ENCODE results near the gene MAP4K2. TPM values are rescaled to one million over a fixed set of nuclear protein-coding genes. Genes with fewer than 3 reads are reported as not detected.

The MAP4K2 gene
- total RNA-seq, 1 donor from 2014 or later: 40.6 TPM

DNA sequence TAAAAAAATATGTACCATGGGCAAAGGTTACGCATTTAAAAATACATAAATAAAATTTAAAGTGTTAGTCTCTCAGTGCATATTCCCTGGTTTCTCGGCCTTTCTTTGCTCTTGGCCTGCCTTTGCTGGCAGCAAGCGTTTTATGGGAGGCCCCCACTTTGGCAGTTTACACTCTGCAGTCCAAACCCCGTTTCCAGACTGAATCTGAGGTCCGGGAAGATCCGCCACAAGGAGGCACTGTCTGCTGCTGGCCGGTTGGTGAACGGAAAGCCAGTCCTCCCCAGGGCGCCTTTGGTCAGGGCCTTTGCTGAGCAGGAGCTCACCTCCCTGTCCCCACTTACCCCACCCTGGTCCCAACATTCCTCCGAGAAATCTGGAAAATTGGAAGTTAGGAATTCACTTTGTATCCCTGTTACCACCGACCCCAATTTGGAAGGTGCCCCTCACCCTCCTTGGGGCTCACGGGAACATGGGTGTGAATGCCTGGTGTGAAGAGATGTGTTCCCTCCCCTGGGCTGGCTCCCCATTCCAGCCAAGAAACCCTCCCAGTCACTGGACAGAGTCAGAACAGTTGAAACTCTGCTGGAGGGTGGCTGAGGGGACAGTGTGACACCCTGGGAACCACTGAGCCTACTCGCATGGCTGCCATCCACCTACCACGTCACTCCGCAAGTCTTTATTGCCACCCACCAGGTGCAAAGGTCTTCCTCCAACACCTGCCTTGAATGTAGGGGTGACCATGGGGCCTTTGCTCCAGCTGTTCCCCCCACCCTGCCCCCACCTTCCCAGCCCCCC, 15.3 kb downstream of the MAP4K2 start:
- Histone ChIP-seq H3K27me3 (ENCODE audit: control insufficient read depth, insufficient read depth, low read length) (no peaks in the 10 kb centered on the region), H3K36me3 (ENCODE audit: control insufficient read depth, insufficient read depth, low read length) (no peaks in the 10 kb centered on the region), H3K4me3 (ENCODE audit: low read depth, low read length) (no peak overlapping the region)
- TF ChIP-seq, protein P1, sequence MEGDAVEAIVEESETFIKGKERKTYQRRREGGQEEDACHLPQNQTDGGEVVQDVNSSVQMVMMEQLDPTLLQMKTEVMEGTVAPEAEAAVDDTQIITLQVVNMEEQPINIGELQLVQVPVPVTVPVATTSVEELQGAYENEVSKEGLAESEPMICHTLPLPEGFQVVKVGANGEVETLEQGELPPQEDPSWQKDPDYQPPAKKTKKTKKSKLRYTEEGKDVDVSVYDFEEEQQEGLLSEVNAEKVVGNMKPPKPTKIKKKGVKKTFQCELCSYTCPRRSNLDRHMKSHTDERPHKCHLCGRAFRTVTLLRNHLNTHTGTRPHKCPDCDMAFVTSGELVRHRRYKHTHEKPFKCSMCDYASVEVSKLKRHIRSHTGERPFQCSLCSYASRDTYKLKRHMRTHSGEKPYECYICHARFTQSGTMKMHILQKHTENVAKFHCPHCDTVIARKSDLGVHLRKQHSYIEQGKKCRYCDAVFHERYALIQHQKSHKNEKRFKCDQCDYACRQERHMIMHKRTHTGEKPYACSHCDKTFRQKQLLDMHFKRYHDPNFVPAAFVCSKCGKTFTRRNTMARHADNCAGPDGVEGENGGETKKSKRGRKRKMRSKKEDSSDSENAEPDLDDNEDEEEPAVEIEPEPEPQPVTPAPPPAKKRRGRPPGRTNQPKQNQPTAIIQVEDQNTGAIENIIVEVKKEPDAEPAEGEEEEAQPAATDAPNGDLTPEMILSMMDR (IDR thresholded peaks at IDR 0.05; ENCODE audit: insufficient read depth, low read length, poor library complexity, severe bottlenecking): peak; percentile 92
- DNase-seq (ENCODE audit: low read depth): no peak

DNA sequence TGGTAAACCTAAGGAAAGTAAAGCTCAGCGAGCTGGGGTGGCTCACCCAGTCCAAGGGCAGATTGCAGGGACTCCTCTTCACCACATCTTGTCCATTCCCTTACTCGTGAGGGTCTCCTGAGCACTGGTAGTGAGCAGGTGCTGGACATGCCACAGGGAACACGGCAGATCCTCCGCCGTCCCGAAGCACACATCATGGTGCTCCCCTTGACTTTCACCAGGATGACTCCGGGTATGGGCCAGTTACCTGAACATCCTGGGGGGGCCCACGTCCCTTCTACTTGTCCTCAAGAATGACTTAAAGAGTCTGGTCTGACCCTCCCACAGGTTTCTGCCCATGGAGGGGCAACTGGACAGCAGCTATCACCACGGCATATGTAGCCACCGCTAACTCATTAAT, 16.7 kb downstream of the MAP4K2 start:
- Histone ChIP-seq H3K36me3 (ENCODE audit: control insufficient read depth, insufficient read depth, low read length) (no peaks in the 10 kb centered on the region), H3K4me3 (ENCODE audit: low read depth, low read length) (no peak overlapping the region), H3K27me3 (ENCODE audit: control insufficient read depth, insufficient read depth, low read length) (no peaks in the 10 kb centered on the region)
- TF ChIP-seq, protein P1 (IDR thresholded peaks at IDR 0.05; ENCODE audit: insufficient read depth, low read length, poor library complexity, severe bottlenecking): no peak
- no peak for DNase-seq (ENCODE audit: low read depth)

DNA sequence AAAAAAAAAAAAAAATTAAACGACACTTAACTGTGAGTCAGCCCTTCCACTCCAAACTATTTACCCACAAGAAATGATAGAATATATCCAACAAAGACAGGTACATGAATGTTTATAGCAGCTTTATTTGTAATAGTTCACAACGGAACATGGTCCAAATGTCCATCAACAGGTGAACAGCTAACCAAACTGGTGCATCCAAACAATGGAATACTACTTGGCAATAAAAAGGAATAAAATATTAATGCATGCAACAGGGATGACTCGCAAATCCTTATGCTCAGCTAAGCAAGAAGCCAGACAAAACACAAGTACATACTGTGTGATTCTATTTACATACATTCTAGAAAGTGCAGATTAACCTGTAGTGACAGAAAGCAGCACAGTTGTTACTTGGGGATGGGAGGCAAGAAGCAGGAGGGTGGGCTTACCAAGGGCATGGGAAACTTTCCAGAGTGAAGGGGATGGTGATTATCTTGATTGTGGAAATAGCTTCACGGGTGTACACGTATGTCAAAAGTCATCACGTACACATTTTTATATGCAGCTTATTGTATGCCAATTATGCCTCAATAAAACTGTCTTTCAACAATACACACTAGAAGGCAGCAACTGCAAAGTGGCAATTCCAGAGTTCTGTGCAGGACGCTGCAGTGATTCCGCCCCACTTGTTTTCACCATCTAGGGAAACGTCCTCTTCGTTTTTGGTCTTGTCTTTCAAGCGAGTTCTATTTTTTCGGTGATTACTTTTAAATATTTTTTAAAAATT, 18.0 kb downstream of the MAP4K2 start:
- Histone ChIP-seq H3K36me3 (ENCODE audit: control insufficient read depth, insufficient read depth, low read length) (no peaks in the 10 kb centered on the region), H3K4me3 (ENCODE audit: low read depth, low read length) (no peak overlapping the region), H3K27me3 (ENCODE audit: control insufficient read depth, insufficient read depth, low read length) (no peaks in the 10 kb centered on the region)
- TF ChIP-seq, protein P1 (IDR thresholded peaks at IDR 0.05; ENCODE audit: insufficient read depth, low read length, poor library complexity, severe bottlenecking): no peak
- no peak for DNase-seq (ENCODE audit: low read depth)

DNA sequence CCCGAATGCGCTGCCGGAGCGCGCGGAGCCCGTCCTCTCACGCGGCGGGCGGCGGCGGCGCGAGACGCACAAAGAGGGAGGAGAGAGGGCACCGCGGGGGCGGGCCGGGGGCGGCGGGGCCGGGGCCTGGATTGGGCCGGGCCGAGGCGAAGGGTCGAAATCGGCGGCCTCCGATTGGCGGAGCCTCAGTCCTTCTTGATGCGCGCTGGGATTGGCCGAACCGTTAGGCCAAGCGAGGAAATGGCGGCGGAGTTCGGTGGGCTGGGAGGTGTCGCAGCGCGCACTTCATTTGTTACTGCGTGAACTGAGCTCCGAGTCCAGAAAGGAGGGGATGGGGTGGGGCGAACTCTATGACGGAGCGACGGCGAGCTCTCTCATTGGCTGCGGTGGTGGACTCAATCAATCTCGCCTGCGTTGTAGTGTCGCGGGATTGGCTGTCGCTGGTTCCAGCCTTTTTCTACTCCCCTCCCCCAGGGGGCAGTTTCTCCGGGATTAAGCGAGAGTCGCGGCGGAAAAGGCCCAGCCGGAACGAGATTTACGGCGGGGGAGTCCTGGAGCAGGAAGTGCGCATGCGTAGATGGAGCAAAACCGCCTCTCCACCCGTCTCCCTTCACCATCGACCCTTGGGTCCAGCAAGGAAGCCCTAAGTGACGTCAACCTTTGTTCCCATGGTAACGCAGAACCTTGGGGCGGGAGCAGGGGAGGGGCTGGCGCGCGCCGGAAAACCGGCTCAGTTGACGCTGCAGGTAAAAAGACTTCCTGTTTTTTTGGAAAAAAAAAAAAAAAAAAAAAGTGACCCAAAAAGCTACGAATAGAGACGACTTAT, 24.3 kb downstream of the MAP4K2 start, which contains the start of gene SF1:
Gene SF1, minus strand, starts transcription at position 70 of the 826 bp plus-strand sequence. CDS start 150 bp downstream, outside the sequence.
- Histone ChIP-seq H3K27me3 (ENCODE audit: control insufficient read depth, insufficient read depth, low read length) (no peaks in the 10 kb centered on the region), H3K4me3 (ENCODE audit: low read depth, low read length) (peak within 1 kb of the TSS; percentile 95), H3K36me3 (ENCODE audit: control insufficient read depth, insufficient read depth, low read length) (peaks cover 4% of the 10 kb centered on the region)
- TF ChIP-seq, protein P1 (IDR thresholded peaks at IDR 0.05; ENCODE audit: insufficient read depth, low read length, poor library complexity, severe bottlenecking): no peak
- peak; percentile 97 for DNase-seq (ENCODE audit: low read depth)

DNA sequence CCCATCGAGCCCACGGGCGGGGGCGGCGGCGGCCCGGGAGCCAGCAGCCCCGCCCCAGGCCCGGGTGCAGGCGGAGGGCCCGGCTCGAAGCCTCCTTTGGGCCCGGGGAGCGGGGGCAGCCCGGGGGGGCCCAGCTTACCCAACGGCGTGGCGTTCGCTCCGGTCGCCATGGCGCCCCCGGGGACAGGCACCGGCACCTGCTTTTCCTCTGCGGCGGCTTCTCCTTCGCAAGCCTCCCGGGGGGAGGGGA, 24.9 kb downstream of the MAP4K2 start:
- TF ChIP-seq, protein P1 (IDR thresholded peaks at IDR 0.05; ENCODE audit: insufficient read depth, low read length, poor library complexity, severe bottlenecking): no peak
- Histone ChIP-seq H3K4me3 (ENCODE audit: low read depth, low read length) (peak overlapping the region; percentile 95), H3K36me3 (ENCODE audit: control insufficient read depth, insufficient read depth, low read length) (peaks cover 8% of the 10 kb centered on the region), H3K27me3 (ENCODE audit: control insufficient read depth, insufficient read depth, low read length) (no peaks in the 10 kb centered on the region)
- no peak for DNase-seq (ENCODE audit: low read depth)
